GM12864 (cell line): ENCODE measurements around the gene TSHZ3.

ENCODE experiments used
- DNase-seq: peaks from one replicate; pipeline ENCODE4 v3.0.0-alpha.2; 2011; ENCODE audit warnings: low read depth
- H3K4me3 ChIP-seq: 2 replicates; pipeline ENCODE4 v1.5.1; 2011; ENCODE audit warnings: mild to moderate bottlenecking, low read depth, low read length, control low read depth
- TF ChIP-seq, protein P1 (sequence below): IDR thresholded peaks from 2 replicates; pipeline ENCODE4 v1.5.1; 2011; ENCODE audit warnings: low read depth, mild to moderate bottlenecking, moderate library complexity, low read length, control low read depth, inconsistent platforms; ENCODE audit errors: missing control alignments

TSHZ3 gene

DNA sequence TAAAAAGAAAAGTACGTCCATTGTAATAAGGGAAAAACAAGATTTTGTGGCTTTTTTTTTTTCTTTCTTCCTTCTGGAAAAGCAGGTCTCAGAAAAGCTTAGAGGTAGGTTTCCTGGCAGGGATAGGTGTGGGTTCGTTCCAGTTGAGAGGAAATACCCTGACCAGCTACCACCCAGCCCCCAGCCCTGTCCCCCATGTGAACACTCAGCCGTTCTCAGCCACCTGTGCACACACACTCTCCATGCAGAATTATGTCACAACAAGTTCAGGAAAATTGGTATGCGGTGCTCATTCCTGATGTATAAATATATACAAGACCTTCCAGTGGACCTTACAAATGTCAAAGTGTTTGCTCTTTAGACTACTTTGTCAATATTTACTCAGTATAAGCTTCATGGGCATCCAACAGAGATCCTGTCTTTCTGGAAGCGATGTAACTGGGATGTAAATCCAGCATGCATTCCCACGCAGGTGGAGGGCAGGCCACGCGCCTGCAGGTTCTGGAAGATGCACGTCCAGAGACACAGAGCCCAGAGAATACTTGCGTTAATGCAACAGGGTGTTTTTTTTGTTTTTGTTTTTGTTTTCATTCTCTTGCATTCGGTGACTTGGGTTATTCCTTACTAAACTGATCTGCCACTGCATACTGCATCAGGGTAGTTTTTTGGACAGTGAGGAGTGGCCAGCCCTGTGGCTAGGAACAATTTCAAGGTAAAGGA is 68.8 kb downstream of the TSHZ3 start:
- TF ChIP-seq, protein P1, sequence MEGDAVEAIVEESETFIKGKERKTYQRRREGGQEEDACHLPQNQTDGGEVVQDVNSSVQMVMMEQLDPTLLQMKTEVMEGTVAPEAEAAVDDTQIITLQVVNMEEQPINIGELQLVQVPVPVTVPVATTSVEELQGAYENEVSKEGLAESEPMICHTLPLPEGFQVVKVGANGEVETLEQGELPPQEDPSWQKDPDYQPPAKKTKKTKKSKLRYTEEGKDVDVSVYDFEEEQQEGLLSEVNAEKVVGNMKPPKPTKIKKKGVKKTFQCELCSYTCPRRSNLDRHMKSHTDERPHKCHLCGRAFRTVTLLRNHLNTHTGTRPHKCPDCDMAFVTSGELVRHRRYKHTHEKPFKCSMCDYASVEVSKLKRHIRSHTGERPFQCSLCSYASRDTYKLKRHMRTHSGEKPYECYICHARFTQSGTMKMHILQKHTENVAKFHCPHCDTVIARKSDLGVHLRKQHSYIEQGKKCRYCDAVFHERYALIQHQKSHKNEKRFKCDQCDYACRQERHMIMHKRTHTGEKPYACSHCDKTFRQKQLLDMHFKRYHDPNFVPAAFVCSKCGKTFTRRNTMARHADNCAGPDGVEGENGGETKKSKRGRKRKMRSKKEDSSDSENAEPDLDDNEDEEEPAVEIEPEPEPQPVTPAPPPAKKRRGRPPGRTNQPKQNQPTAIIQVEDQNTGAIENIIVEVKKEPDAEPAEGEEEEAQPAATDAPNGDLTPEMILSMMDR = no peak
- no peak for DNase-seq
- no peak overlapping the region for H3K4me3 ChIP-seq

DNA sequence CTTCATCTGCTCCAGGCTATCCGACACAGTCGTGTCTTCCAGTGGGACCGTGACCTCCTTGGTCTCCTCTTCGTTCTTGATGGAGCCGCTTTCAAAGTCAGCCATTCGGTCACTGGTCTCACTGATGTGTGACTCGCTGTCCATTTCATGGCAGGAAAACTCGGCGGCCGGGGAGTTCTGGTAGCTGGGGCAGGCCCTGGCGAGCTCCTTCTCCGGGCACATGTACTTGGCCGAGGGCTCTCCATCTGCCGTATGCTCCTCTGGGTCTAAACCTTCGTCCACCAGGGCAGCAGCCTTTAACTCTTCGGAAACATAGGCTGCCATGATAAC is 69.8 kb downstream of the TSHZ3 start:
- TF ChIP-seq, protein P1 = no peak
- no peak for DNase-seq
- H3K4me3 ChIP-seq = no peak overlapping the region

DNA sequence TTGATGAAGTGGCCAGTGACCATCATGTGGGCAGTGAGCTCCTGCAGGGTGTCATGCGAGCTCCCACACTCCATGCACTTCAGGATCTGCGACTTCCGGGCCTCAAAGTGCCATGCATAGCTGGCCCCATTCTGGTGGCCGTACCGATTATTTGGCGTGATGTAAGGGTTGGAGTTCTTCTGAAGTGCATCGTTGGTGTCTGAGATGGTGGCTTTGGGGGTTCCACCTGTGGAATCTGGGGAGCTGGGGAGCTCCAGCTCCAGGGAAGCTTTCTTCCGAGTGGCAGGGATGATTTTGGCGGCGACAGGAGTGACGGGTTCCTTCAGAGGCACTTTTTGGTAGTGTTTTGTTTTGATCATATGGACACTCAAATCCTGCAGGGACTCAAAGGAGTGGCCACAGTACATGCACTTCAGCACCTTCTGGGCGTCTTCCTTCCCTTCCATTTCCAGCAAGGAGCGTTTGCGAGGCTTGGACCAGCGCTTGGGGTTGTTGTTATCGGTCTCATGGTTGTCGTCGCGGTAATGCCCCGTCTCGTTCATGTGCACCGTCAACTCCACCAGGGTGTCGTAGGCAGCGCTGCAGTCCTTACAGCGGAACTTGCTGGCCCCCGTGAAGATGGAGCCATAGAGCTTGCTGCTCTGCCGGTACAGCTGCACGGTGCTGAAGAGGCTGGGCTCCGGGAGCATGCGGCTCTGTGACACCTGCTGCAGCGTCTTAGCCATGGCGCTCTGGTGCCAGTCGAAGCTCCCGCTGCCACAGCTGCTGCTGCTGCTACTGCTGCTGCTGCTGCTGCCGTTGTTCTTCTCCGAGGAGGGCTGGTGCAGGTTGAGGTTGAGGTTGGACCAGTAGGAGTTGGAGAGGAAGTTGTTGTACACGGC is 70.4 kb downstream of the TSHZ3 start:
- no peak for DNase-seq
- H3K4me3 ChIP-seq = no peak overlapping the region
- TF ChIP-seq, protein P1 = no peak

DNA sequence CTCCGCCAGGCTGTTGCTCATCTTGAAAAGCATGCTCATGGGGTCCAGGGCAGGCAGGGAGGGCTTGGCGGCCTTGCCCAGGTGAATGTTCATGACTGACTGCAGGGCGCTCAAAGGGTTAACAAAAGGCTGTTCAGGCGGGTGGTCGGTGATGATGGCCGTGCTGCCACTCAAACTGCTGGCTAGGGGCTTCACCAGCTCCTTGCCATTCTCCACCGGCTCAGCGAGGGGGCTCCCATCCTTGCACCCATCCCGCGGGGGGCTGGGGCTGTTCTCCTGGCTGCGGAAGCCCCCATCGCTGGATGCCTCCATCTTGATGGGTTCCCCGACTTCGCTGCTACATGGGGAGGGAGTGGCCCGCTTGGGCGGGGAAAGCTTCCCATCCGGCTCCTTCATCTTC is 71.7 kb downstream of the TSHZ3 start:
- TF ChIP-seq, protein P1 = no peak
- DNase-seq = no peak
- no peak overlapping the region for H3K4me3 ChIP-seq

DNA sequence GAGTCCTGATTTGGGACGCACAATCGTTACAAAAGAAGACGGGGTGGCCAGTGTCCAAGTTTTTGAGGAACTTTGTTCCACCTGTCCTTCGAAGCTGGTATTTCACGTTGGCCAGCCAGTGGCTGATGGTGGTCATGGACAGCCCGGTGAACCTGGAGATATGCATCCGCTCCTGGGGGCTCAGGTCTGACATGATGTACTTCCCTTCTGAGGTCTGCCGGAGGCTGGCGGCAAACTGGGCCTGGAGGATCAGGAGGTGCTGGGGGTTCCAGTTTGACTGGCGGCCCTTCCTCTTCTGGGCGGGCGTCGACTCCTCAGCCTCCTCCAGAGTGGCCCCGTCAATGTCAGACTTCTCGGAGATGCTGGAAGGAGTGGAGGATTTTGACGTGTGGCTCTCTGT is 72.4 kb downstream of the TSHZ3 start:
- H3K4me3 ChIP-seq = no peak overlapping the region
- no peak for DNase-seq
- TF ChIP-seq, protein P1 = no peak

DNA sequence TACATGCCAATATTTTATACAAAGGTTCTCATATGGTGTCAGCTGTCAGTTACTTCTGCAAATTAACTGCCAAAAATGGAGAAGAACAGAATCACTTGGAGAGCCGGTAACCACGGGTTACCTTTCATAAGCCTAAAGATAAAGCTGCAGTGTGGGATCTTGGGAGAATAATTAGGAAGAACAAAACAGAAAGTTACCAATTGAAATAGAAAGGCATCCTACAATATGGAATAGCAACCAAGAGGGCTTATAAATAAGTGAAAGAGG is 74.2 kb downstream of the TSHZ3 start:
- H3K4me3 ChIP-seq = no peak overlapping the region
- TF ChIP-seq, protein P1 = no peak
- no peak for DNase-seq
